KG1 (cell line): ENCODE results near the gene RAB33A.
A peak's percentile ranks its signal among the peaks of the same experiment; 100 is the strongest.

Experiments used
- DNase-seq: peaks from one replicate; lab custom pipeline; 2025; lab: John Stamatoyannopoulos, UW

Gene RAB33A

DNA sequence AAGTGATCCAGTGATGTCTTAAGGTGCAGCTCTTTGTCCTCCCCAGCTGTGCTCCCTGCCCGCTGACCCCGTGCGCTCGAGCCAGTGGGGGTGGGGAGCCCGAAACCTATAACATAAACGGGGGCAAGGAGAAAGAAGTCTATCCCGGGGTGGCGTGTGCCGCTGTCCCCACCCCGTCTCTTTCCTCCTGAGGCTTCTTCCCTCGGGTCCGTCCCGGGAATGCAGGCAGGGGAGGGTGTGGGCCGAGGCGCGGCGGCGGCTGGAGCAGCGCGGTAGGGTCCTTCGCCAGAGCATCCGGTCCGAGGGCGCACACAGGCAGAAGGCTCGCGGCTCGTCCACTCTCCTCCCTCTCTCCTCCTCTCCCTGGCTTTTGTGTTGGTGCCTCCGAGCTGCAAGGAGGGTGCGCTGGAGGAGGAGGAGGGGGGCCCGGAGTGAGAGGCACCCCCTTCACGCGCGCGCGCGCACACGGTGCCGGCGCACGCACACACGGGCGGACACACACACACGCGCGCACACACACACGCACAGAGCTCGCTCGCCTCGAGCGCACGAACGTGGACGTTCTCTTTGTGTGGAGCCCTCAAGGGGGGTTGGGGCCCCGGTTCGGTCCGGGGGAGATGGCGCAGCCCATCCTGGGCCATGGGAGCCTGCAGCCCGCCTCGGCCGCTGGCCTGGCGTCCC, at the start of gene RAB33A:
TSS of gene RAB33A (plus strand) at position 517 of the 681 bp plus-strand sequence. CDS start at position 618, 101 bp downstream.
- no peak for DNase-seq

- DNase-seq = no peak
These were observed 47.2 kb upstream of the RAB33A start for GRCh38 chrX:130124577-130124976.

DNA sequence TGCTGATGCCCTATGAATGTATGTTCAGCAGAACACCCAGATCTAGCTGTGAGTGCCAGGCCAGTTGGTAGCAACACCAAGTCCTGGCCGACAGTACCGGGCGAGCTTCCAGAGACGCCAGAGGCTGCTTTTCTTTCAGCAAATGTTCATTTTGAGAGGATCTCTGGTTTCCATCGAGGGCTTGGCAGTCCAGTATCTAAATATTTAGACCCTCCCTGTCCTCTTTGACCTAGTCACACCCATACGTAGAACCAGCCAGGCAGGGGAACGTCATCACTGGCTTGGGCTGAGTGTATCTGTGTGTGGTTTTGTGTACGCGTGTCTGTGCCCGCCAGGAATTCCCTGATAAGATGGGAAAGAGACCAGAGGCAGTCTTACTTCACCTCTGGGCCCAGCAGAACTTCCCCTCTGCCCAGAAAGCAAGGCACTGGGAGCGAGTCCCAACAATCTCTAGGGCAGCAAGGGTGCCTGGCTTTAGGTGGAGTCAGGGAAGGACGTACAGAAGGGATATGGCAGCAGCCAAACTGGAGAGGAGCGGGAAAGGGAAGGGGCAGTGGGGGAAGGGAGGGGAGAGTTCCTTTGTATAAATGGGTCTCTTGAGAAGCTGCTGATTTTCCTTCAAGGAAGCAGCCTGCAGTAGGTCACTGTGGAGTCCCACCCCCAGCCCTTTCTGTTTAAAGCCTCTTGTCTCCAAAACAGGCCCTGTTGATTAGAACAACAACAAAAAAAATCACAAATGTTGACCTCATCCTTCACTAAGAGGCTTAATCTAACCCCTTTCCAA, 46.5 kb upstream of the RAB33A start:
- no peak for DNase-seq

DNA sequence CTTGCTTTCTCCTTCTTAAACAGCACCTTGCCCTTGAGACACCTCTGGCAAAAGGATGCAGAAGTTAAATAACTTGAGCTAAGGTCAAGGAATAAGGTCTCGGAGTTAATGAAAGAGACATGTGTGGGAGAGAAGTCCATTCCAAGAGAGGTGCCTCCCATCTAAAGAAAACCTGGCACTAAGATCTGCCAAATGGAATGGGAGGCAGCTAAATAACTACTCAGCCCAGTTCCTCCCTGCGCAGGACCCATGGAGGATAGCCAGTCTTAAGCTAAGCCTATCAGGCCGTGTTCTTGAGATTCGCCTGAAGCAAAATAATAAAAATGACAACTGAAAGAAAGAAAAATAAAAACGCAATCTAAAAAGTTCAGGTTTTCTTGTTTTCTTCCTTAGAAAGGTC, 40.8 kb upstream of the RAB33A start:
- DNase-seq = no peak

GRCh38 chrX:130136496-130136895, 35.3 kb upstream of the RAB33A start:
- no peak for DNase-seq

- DNase-seq = no peak
These were observed 34.8 kb upstream of the RAB33A start for GRCh38 chrX:130136961-130137360.

DNA sequence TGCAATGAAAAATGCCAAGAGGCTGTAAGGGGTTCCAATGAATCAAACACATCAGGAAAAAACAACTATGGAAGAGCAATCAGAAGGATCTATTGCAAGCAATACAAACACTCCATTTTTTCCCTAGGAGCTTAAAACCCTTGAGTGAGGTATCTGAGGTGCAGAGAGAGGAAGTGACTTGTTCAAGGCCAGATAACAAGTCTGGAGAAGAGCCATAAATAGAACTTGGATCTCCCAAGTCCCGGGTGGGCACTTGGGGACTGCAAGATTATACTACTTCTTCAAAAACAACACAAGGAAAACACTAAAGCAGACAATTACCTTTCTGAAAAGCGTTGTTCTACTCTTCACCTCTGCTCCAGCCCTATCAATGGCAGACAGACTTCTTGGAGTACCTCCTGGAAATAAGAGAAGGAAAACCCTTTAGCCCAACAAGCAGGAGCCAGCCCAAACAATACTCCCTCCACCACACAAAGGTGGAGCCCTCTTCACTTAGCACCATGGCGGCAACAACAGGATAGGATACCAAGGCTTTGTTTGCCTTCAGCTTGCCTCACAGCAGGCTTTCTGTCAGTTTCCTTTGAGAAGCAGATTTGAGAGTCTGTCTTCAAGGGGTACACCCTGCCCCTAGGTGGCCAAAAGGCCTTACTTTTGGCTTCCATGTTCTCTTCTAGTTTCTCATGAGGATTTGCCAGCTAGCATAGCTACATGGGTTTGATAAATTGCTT, 32.1 kb upstream of the RAB33A start:
- no peak for DNase-seq

DNA sequence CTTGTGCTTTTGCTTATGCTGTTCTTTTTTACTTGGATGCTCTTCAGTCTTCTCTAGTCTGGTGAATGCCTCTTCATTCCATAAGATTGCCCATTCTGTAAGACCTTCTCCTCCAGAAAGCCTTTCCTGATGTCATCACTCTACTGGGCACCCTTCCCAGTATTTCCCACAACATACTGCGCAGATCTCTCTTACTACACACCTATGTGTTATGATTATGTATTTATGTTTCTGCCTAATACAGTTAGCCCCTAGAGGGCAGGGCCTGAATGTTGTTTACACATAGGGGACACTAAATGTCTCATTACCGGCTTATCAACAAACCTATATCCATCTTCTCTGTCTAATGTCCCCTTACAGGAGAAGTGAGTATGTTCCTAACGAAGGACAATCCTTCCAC, 27.3 kb upstream of the RAB33A start:
- DNase-seq = no peak

GRCh38 chrX:130145123-130145522, 26.6 kb upstream of the RAB33A start:
- no peak for DNase-seq

DNA sequence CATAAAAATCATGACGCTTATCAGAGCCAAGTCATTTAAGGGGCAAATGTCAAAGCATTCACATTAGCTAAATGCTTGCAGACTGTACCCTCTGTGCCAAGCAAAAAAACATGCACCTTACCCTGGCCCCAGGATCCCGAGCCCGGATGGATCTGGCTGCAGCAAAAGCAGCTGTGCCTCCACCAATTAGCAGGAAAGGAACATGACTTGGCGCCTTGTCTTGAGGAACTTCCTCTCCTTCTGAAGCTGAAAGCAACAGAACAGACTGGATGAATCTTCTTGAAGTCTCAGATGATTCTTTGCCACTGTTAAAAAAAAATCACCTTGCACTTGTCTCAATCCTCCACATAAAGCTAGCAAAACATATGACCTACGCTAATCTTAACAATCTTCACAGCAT, 24.1 kb upstream of the RAB33A start:
- no peak for DNase-seq

GRCh38 chrX:130155564-130155963, 16.2 kb upstream of the RAB33A start:
- no peak for DNase-seq

- DNase-seq = no peak
These were observed 13.5 kb upstream of the RAB33A start for GRCh38 chrX:130158311-130158710.

- DNase-seq = no peak
These were observed 12.0 kb upstream of the RAB33A start for GRCh38 chrX:130159776-130160175.

- DNase-seq = no peak
These were observed 9.5 kb upstream of the RAB33A start for GRCh38 chrX:130162094-130162735.

- DNase-seq = no peak
These were observed 8.4 kb upstream of the RAB33A start for GRCh38 chrX:130163398-130163797.

DNA sequence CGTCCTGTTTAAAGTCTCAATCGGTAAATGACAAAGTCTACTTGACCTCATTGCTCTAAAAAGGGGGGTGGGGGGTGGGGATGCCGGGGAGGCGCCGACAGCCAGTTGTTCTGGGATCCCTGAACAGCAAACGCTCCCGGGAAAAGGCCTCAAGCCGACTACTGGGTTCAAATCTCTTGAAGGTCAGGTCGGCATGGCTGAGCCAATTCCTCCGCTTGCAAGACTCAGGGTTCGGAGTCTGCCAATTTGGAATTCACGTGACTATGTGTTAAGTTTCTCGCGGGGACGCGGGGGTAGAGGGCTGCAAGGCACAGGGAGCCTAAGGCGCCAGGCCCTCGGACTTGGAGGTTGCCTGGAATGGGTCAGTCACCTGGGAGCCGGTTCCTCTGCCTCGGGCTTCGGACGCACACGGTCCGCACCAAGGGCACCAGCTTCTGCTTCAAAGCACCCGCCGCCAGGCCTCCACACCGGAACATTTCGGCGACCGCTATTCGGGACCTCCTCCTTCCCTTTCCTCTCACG, 6.5 kb upstream of the RAB33A start:
- no peak for DNase-seq

GRCh38 chrX:130165703-130166502, 5.9 kb upstream of the RAB33A start, which contains the start of gene AIFM1:
TSS of gene AIFM1 (minus strand) at chrX:130165841. CDS start at chrX:130165656, 185 bp downstream.
- DNase-seq = peak; percentile 47

DNA sequence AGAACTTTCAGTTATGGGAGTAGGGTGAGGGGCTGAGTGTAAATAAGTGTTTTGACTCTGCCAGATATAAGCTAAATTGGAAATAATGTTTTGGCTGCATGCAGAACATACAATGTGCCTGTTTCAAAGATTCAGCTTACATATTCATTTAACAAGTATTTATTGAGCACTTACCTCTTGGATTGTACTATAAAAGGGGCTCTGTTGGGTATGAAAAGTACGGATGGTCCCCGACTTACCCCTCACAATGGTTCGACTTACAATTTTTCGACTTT, 5.3 kb upstream of the RAB33A start:
- DNase-seq = no peak

- no peak for DNase-seq
These were observed 4.7 kb upstream of the RAB33A start for GRCh38 chrX:130167040-130167439.

DNA sequence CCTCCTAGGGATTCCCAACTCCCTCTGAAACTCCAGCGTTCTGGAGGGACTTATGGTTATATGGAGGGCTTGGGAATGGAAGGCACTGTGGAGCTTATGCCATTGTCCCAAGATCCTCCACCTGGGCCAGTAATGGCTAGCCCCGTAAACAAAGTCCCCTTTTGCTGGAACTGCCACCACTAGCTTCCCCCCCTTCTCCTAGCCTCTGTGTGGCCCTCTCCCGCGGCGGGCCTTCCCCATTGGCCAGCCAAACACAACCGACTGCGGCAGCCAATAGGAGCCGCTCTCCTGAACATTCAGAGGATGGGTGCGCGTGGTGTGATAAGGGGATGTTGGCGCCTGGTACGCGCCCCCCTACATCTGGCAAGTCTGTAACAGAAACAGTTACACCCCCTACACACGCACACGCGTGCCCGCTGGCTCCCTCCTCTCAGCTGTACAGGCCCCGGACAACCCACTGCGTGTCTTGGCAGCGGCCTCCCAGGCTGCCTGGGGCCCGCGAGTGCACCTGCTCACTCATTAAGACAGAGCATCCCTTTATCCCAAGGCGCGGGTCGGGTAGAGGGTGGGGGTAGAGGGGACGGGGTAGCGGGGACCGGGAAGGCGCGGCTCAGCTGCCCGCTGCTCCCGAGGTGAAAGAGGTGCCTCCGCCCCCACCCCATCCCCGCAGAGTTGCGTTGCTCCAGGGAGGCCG, 863 bp upstream of the RAB33A start:
- DNase-seq = peak; percentile 21
